Measurements from ENCODE around the gene CDKL5. TPM values are rescaled to one million over a fixed set of nuclear protein-coding genes. Genes with fewer than 3 reads are reported as not detected.

Gene CDKL5
- total RNA-seq, 1 donor from 2014 or later: 53.5 TPM

GRCh38 chrX:18664947-18665346 lies 239.5 kb downstream of the CDKL5 start:
- Mint-ChIP-seq H3K36me3 (ENCODE audit: unreplicated experiment) (no peaks in the 10 kb centered on the region), H3K4me3 (ENCODE audit: unreplicated experiment) (no peak overlapping the region), H3K9me3 (ENCODE audit: unreplicated experiment) (peaks cover 5% of the 10 kb centered on the region), H3K27me3 (ENCODE audit: unreplicated experiment) (peaks cover 5% of the 10 kb centered on the region), H3K27ac (ENCODE audit: unreplicated experiment) (no peak overlapping the region), H3K4me1 (ENCODE audit: low read depth, unreplicated experiment) (peaks cover 12% of the 10 kb centered on the region)
- TF ChIP-seq, protein P1, sequence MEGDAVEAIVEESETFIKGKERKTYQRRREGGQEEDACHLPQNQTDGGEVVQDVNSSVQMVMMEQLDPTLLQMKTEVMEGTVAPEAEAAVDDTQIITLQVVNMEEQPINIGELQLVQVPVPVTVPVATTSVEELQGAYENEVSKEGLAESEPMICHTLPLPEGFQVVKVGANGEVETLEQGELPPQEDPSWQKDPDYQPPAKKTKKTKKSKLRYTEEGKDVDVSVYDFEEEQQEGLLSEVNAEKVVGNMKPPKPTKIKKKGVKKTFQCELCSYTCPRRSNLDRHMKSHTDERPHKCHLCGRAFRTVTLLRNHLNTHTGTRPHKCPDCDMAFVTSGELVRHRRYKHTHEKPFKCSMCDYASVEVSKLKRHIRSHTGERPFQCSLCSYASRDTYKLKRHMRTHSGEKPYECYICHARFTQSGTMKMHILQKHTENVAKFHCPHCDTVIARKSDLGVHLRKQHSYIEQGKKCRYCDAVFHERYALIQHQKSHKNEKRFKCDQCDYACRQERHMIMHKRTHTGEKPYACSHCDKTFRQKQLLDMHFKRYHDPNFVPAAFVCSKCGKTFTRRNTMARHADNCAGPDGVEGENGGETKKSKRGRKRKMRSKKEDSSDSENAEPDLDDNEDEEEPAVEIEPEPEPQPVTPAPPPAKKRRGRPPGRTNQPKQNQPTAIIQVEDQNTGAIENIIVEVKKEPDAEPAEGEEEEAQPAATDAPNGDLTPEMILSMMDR (IDR thresholded peaks at IDR 0.05; ENCODE audit: partially characterized antibody, unreplicated experiment): no peak
- DNase-seq: no peak

- H3K27ac Mint-ChIP-seq (ENCODE audit: unreplicated experiment): peak overlapping the region; percentile 28
Measured at GRCh38 chrX:18666614-18667013, 241.2 kb downstream of the CDKL5 start.

DNA sequence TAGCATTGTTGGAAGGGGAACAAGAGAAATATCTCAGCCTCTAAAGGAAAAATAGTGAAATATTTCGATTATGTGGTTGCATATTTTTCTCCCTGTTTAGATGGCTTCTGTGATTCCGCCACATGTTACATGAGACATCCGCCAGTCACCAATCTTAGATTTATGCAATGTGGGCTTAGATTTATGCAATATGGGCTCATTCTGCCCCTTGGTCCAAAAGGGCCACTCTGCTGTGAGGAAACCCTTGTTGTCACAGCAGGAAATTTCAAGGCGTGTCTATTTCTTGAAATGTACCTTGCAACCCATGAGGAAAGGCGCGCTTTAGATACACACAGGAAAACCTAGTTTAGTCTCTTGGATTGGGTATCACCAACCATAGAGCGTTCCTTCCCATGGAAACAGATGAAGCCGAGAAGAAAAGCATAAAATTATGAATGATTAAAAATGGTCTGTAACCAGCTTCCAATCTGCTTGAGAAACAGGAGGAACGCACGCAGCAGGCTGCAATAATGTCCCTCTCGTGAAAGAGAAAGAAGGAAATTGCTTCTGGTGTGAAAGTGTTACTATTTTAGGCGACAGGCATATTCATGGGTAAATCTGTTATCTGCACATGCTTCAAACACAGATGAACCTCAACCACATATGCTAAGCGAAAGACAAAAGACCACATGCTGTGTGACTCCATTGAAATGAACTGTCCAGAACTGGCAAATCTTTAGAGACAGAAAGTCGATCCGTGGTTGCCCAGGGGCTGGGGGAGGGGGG lies 242.8 kb downstream of the CDKL5 start:
- H3K4me1 Mint-ChIP-seq (ENCODE audit: low read depth, unreplicated experiment): peaks cover 14% of the 10 kb centered on the region
- no peak overlapping the region for H3K4me3 Mint-ChIP-seq (ENCODE audit: unreplicated experiment)
- peak; percentile 30 for DNase-seq
- H3K36me3 Mint-ChIP-seq (ENCODE audit: unreplicated experiment): no peaks in the 10 kb centered on the region
- peaks cover 5% of the 10 kb centered on the region for H3K27me3 Mint-ChIP-seq (ENCODE audit: unreplicated experiment)
- TF ChIP-seq, protein P1 (IDR thresholded peaks at IDR 0.05; ENCODE audit: partially characterized antibody, unreplicated experiment): no peak
- peak overlapping the region; percentile 99 for H3K27ac Mint-ChIP-seq (ENCODE audit: unreplicated experiment)
- peaks cover 5% of the 10 kb centered on the region for H3K9me3 Mint-ChIP-seq (ENCODE audit: unreplicated experiment)

More at GRCh38 chrX:18666614-18667013, 241.2 kb downstream of the CDKL5 start:
- peaks cover 5% of the 10 kb centered on the region for H3K9me3 Mint-ChIP-seq (ENCODE audit: unreplicated experiment)
- peaks cover 5% of the 10 kb centered on the region for H3K27me3 Mint-ChIP-seq (ENCODE audit: unreplicated experiment)
- DNase-seq: no peak
- TF ChIP-seq, protein P1 (IDR thresholded peaks at IDR 0.05; ENCODE audit: partially characterized antibody, unreplicated experiment): no peak
- H3K4me3 Mint-ChIP-seq (ENCODE audit: unreplicated experiment): no peak overlapping the region
- peaks cover 12% of the 10 kb centered on the region for H3K4me1 Mint-ChIP-seq (ENCODE audit: low read depth, unreplicated experiment)
- H3K36me3 Mint-ChIP-seq (ENCODE audit: unreplicated experiment): no peaks in the 10 kb centered on the region

- Mint-ChIP-seq H3K4me1 (ENCODE audit: low read depth, unreplicated experiment) (peaks cover 14% of the 10 kb centered on the region), H3K9me3 (ENCODE audit: unreplicated experiment) (peaks cover 10% of the 10 kb centered on the region), H3K36me3 (ENCODE audit: unreplicated experiment) (no peaks in the 10 kb centered on the region), H3K27me3 (ENCODE audit: unreplicated experiment) (peaks cover 7% of the 10 kb centered on the region), H3K4me3 (ENCODE audit: unreplicated experiment) (no peak within 1 kb of the TSS), H3K27ac (ENCODE audit: unreplicated experiment) (no peak within 1 kb of the TSS)
- TF ChIP-seq, protein P1 (IDR thresholded peaks at IDR 0.05; ENCODE audit: partially characterized antibody, unreplicated experiment): no peak
- DNase-seq: no peak
Measured at GRCh38 chrX:18672008-18672407, 246.6 kb downstream of the CDKL5 start, which contains the start of gene RS1. TSS of gene RS1 (minus strand) at chrX:18672108. CDS start at chrX:18672068, 40 bp downstream.

DNA sequence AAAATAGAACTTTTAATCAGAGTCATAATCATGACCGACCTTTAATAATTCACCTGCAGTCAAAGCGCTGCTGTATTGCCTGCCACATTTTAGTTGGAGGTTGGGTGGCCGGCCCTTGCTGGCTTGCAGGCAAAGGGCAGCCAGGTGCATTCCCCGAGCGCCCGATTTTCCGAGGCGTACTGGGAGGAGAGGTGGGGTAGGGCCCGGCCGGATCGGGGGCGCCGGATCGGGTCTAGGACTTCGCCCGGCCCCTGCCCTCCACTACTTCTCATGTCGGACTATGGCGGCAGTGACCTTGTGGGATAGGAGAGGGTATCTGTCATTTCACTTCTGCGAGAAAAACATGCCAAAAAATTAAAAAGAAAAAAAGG lies 249.0 kb downstream of the CDKL5 start:
- no peak overlapping the region for H3K27ac Mint-ChIP-seq (ENCODE audit: unreplicated experiment)
- H3K4me3 Mint-ChIP-seq (ENCODE audit: unreplicated experiment): peak overlapping the region; percentile 49
- TF ChIP-seq, protein P1 (IDR thresholded peaks at IDR 0.05; ENCODE audit: partially characterized antibody, unreplicated experiment): no peak
- peaks cover 10% of the 10 kb centered on the region for H3K9me3 Mint-ChIP-seq (ENCODE audit: unreplicated experiment)
- no peaks in the 10 kb centered on the region for H3K36me3 Mint-ChIP-seq (ENCODE audit: unreplicated experiment)
- peaks cover 5% of the 10 kb centered on the region for H3K4me1 Mint-ChIP-seq (ENCODE audit: low read depth, unreplicated experiment)
- peak; percentile 26 for DNase-seq
- peaks cover 4% of the 10 kb centered on the region for H3K27me3 Mint-ChIP-seq (ENCODE audit: unreplicated experiment)
